Measurements from ENCODE around the gene TTLL3.
A peak's percentile ranks its signal among the peaks of the same experiment; 100 is the strongest.

Gene TTLL3

GRCh38 chr3:9779721-9780457, 30.2 kb upstream of the TTLL3 start:
- in situ Hi-C loops (cut with HindIII; ENCODE audit: low pct_ligation_motif_present, low pct_unique_long_range_greater_than_20kb, low sequenced_read_pairs) = no loop called here
- peak; percentile 10 for DNase-seq

- peak; percentile 82 for DNase-seq
- in situ Hi-C loops (cut with HindIII; ENCODE audit: low pct_ligation_motif_present, low pct_unique_long_range_greater_than_20kb, low sequenced_read_pairs) = no loop called here
Observed at GRCh38 chr3:9780458-9780812, 29.6 kb upstream of the TTLL3 start.

GRCh38 chr3:9780910-9781309, 29.2 kb upstream of the TTLL3 start:
- no peak for DNase-seq
- in situ Hi-C loops (cut with HindIII; ENCODE audit: low pct_ligation_motif_present, low pct_unique_long_range_greater_than_20kb, low sequenced_read_pairs) = no loop called here

GRCh38 chr3:9781551-9781950, 28.5 kb upstream of the TTLL3 start:
- in situ Hi-C loops (cut with HindIII; ENCODE audit: low pct_ligation_motif_present, low pct_unique_long_range_greater_than_20kb, low sequenced_read_pairs) = no loop called here

GRCh38 chr3:9781978-9782603, 28.0 kb upstream of the TTLL3 start:
- in situ Hi-C loops (cut with HindIII; ENCODE audit: low pct_ligation_motif_present, low pct_unique_long_range_greater_than_20kb, low sequenced_read_pairs) = no loop called here
- no peak for DNase-seq

More at GRCh38 chr3:9781551-9781950, 28.5 kb upstream of the TTLL3 start:
- no peak for DNase-seq

- in situ Hi-C loops (cut with HindIII; ENCODE audit: low pct_ligation_motif_present, low pct_unique_long_range_greater_than_20kb, low sequenced_read_pairs) = no loop called here
- no peak for DNase-seq
Observed at GRCh38 chr3:9782770-9783169, 27.3 kb upstream of the TTLL3 start.

- in situ Hi-C loops (cut with HindIII; ENCODE audit: low pct_ligation_motif_present, low pct_unique_long_range_greater_than_20kb, low sequenced_read_pairs) = no loop called here
- DNase-seq = no peak
Observed at GRCh38 chr3:9783954-9784353, 26.1 kb upstream of the TTLL3 start.

GRCh38 chr3:9784965-9785364, 25.1 kb upstream of the TTLL3 start:
- no peak for DNase-seq
- in situ Hi-C loops (cut with HindIII; ENCODE audit: low pct_ligation_motif_present, low pct_unique_long_range_greater_than_20kb, low sequenced_read_pairs) = no loop called here

- DNase-seq = no peak
- in situ Hi-C loops (cut with HindIII; ENCODE audit: low pct_ligation_motif_present, low pct_unique_long_range_greater_than_20kb, low sequenced_read_pairs) = no loop called here
Observed at GRCh38 chr3:9785602-9786001, 24.5 kb upstream of the TTLL3 start.

GRCh38 chr3:9786209-9786739, 23.8 kb upstream of the TTLL3 start:
- DNase-seq = no peak
- in situ Hi-C loops (cut with HindIII; ENCODE audit: low pct_ligation_motif_present, low pct_unique_long_range_greater_than_20kb, low sequenced_read_pairs) = no loop called here

GRCh38 chr3:9786825-9787669, 23.0 kb upstream of the TTLL3 start:
- DNase-seq = no peak
- in situ Hi-C loops (cut with HindIII; ENCODE audit: low pct_ligation_motif_present, low pct_unique_long_range_greater_than_20kb, low sequenced_read_pairs) = no loop called here

- DNase-seq = no peak
- in situ Hi-C loops (cut with HindIII; ENCODE audit: low pct_ligation_motif_present, low pct_unique_long_range_greater_than_20kb, low sequenced_read_pairs) = no loop called here
Observed at GRCh38 chr3:9787714-9788113, 22.3 kb upstream of the TTLL3 start.

- in situ Hi-C loops (cut with HindIII; ENCODE audit: low pct_ligation_motif_present, low pct_unique_long_range_greater_than_20kb, low sequenced_read_pairs) = no loop called here
- DNase-seq = no peak
Observed at GRCh38 chr3:9791127-9791526, 18.9 kb upstream of the TTLL3 start.

GRCh38 chr3:9791790-9792404, 18.2 kb upstream of the TTLL3 start:
- no peak for DNase-seq
- in situ Hi-C loops (cut with HindIII; ENCODE audit: low pct_ligation_motif_present, low pct_unique_long_range_greater_than_20kb, low sequenced_read_pairs) = no loop called here

GRCh38 chr3:9792405-9793160, 17.5 kb upstream of the TTLL3 start, which contains the start of the genes ARPC4 and TADA3:
Gene ARPC4, plus strand, starts transcription at chr3:9793082. Its CDS starts 40 bp downstream, at chr3:9793122.
Gene TADA3, minus strand, starts transcription at chr3:9792473. Its CDS starts 1,007 bp downstream, at chr3:9791466.
- in situ Hi-C loops (cut with HindIII; ENCODE audit: low pct_ligation_motif_present, low pct_unique_long_range_greater_than_20kb, low sequenced_read_pairs) = no loop called here
- DNase-seq = peak; percentile 89

GRCh38 chr3:9793161-9793781, 16.8 kb upstream of the TTLL3 start:
- peak; percentile 48 for DNase-seq
- in situ Hi-C loops (cut with HindIII; ENCODE audit: low pct_ligation_motif_present, low pct_unique_long_range_greater_than_20kb, low sequenced_read_pairs) = no loop called here

- no peak for DNase-seq
Observed at GRCh38 chr3:9794400-9794799, 15.7 kb upstream of the TTLL3 start.

GRCh38 chr3:9795207-9795606, 14.9 kb upstream of the TTLL3 start:
- DNase-seq = no peak
- in situ Hi-C loops (cut with HindIII; ENCODE audit: low pct_ligation_motif_present, low pct_unique_long_range_greater_than_20kb, low sequenced_read_pairs) = no loop called here

More at GRCh38 chr3:9794400-9794799, 15.7 kb upstream of the TTLL3 start:
- in situ Hi-C loops (cut with HindIII; ENCODE audit: low pct_ligation_motif_present, low pct_unique_long_range_greater_than_20kb, low sequenced_read_pairs) = no loop called here
